HG02588 (cell line): ENCODE measurements around the gene BICD1.
A peak's percentile ranks its signal among the peaks of the same experiment; 100 is the strongest.

Source experiments
- ATAC-seq: cut with Tn5 transposase; IDR thresholded peaks from one replicate; pipeline ENCODE4 v1.9.1; 2021; ENCODE audit warnings: mild to moderate bottlenecking, moderate library complexity; ENCODE audit not compliant: unreplicated experiment

The BICD1 gene

DNA sequence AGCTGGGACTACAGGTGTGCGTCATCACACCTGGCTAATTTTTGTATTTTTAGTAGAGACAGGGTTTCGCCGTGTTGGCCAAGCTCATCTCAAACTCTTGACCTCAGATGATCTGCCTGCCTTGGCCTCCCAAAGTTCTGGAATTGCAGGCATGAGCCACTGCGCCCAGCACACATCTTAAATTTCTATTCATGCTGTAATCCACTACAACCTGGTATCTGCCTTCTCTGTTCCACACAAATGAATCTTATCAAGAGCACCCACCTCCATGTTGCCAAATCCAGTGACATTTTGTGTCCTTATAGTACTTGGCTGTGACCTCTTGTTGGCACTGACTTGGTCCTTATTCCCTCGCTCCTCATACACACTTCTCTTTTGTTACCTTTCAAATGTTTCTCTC is 5.8 kb upstream of the BICD1 start:
- ATAC-seq, result no peak

DNA sequence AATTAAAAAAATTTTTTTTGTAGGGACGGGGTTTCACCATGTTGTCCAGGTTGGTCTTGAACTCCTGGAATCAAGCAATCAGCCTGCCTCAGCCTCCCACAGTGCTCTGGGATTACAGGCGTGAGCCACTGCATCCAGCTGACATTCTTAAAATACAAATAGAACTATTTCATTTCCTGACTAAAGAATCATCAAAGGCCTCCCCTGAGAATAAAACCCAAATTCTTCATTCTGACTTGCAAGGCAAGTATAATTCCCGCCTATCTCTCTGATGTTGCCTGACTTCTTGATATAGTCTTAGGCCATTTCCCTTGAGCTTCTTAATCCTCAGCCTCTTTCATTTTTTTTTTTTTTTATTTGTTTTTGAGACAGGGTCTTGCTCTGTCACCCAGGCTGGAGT is 4.4 kb upstream of the BICD1 start:
- no peak for ATAC-seq

DNA sequence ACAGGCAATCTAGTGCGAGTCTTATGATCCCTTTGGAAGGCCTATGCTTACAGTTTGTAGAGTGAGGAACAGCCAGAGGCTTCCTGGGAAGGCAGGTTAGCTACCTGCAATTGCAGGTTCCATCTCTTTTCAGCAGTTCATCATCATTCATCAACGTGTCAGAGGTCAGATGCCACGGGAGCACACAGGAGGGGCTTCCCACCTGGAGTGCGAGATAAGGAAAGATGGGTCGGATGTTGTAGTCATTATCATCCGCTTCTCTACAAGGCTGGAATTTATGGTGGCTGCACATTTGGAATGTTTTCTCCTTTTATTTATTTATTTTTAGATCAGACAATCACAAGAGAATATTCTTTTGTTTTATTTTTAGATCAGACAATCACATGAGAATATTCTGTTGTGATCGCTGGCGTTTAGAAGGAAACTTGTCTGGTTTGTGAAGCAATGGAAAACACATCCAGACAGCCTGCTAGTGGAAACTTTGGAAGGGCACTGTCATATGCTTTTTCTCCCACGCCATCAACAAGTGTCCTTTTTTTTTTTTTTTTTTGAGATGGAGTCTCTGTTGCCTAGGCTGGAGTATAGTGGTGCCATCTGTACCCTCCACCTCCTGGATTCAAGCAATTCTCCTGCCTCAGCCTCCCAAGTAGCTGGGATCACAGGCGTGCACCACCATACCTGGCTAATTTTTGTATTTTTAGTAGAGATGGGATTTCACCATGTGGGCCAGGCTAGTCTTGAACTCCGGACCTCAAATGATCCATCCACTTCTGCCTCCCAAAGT is 1.9 kb upstream of the BICD1 start:
- ATAC-seq, result no peak

DNA sequence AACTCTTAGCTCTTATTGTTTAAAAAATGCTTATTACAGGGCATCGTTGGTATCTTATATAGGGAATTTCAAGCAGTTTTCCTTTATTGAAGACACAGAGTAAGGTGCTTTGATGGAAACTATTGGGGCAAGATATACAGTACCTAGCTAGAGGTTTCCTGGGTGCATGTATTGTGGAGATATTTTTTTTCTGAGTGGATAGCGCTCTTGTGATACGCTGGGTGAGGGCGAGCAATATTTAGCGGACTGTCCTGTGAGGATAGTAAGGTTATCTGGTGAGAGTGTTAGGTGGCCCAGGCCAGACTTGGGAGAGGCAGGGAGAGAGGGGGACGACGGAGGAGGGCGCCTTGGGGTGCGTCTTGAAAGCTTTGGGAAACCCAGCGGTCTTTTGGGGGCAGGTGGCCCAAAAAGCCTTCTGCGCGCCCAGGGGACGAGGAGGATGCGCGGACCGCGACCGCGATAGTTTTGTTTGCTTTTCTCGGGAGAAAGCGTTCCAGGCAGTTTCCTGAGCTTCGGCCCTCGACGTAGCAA is 596 bp upstream of the BICD1 start:
- ATAC-seq, result no peak

DNA sequence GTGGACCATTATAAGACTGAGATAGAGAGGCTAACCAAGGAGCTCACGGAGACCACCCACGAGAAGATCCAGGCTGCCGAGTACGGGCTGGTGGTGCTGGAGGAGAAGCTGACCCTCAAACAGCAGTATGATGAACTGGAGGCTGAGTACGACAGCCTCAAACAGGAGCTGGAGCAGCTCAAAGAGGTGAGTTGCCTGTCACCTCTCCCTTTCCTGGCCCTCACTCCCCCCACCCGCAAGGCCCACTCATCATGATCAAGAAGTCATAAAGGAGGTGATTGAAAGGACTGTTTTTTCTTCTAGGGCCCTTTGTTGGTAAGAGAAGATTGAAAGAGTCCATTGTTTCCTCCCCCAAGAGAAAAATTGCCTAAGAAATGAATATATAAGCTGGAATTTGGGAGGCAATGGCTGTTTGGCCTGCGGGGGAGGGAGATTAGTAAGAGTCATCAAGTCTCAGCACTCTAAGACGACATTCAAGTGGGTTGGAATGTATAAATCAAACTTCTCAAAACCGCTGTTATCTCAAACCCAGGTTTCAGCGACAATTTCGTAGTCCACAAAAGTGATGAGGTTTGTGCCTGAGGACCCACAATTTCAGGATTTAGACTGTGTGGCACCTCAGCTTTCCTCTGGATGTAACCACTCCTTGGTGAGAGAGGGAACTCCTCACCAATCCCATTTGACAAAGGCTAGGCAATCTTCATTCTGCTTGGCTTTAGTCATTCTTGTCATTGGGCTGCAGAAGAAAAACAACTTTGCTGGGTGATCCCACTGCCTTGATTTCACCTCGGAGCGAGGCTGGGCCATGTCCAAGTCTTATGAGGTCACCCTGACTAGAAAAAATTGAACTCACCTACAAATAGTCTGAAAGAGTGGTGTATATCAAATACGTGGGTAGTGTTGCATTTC is 966 bp downstream of the BICD1 start:
- ATAC-seq, result peak; percentile 12

DNA sequence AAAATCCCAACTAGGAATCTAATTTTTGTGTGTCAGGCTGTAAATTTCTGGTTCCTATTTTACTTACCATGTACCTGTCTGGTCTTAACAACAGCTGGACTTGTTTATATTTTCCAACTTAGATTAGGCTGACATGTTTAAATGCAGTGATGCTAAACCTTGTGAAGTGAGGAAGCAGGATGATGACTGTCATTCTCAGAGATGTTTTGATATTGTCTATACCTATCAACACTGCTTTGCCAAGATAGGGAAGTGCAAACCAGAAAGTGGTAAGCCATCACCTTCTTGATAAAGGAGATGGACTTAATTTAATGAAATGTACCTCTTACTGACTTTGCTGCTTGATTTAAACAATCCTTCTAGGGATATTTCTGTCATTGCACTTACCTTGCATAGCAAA is 2.1 kb downstream of the BICD1 start:
- no peak for ATAC-seq

DNA sequence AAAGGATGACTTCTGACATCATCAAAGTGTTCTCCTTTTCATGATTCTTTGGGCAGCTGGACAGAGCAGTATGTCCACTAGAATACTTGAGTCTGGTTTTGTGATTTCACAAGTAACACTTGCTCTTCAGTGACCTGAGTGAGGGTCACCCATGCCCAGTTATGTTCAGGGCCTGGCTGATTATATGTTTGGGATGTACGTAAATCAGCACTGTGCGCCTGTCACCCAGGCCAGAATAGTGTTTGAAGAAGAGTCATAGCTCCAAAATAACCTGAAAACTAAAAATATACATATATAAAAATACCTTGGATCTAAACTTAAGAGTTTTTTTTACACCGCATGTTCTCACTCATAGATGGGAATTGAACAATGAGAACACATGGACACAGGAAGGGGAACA is 3.8 kb downstream of the BICD1 start:
- ATAC-seq, result no peak

DNA sequence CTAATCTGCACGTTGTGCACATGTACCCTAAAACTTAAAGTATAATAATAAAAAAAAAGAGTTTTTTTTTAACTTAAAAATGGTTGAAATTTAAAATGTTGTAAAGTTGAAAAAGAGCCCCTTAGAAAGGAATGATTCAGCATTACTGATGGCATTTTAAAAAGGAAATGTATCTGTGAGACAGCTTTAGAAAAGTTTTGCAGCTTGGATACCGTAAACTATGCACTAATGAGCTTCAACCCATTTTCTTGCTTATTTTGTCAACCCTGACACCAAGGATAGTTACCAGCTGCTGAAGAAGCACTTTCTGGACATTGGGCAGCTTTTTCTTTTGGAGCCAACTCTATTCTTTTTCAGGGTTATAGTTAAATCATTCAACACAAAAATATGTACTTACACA is 4.3 kb downstream of the BICD1 start:
- no peak for ATAC-seq

DNA sequence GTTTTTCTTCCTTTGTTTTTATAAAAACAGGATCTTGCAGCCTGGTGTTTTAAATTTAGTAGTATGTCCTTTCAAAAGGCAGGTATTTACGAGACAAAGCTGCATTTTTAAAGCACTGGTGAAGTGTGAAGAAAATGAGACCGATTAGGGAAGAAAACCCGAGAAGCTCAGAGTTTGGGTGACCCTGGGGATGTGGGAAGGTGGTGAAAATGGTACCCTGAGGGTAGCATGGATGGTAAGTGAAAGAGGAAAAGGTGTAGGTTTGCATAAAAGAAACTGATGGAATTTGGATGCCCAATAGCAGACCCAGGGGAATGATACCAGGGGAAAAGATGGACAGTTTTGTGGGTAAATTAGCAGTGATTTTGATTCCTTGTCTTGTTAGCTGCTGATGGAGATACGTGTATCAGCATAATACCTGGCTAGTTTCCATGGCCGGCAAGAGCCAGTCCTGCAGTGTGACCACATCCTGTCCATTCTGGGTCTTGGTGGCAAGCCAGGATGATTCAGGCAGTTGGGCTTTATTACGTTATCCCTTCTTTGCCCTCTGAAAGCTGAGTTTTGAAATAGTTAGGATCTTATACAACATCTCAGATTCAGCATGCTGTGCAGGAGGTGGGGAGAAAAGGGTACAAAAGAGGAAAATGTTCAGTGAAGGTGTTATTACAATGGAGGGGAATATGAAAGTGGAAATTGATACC is 8.9 kb downstream of the BICD1 start:
- ATAC-seq, result no peak

DNA sequence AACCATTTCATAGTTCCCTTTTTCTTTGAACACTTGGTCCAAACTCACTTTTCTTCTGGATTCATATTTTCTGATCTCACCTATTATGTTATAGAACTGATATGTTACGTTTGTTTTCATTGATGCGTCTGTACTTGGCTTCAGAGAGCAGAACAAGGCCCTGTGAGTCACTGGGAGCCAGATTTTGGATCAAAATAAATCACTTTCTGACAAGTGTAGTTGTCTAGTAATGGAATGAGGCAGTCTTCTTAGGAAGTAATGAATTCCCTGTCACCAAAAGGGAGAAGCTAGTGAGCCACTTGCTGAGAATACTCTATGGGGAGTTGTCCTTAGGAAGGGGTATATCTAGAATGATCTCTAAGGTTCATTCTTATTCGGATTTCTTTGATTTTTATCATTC is 10.2 kb downstream of the BICD1 start:
- ATAC-seq, result no peak

DNA sequence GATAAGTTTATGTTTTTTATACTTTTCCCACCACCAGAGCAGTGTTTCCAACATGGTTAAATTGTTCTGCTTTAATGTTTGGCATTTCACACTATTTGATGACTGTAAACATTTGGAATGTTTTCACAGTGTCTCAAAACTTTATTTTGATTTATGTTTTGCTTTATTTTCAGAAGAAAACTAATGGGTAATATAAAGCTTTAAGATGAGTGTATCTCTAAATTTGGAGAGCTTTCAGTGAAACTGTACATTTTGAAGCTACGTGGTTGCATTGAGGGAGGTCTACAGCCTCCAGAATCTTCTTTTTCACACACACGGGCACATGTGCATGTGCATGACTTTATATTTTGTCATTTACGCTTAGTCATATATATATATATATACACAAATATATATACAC is 10.7 kb downstream of the BICD1 start:
- no peak for ATAC-seq

DNA sequence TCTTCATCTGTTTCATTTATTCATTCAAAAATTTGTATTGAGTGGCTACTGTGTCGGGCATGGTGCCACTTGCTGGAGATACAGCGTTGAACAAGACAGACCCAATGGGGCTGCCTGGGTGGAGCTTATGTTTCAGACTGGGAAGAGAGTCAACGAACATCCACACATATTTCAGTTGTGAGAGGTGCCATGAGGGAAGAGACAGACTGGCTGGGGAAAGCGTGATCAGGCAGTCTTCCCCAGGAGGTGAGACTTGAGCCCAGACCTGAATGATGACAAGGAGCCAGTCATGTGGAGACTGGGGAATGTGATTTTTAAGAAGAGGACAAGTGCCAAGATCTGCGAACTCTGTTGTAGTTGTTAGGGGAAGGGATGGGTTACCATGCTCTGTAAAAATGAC is 12.2 kb downstream of the BICD1 start:
- no peak for ATAC-seq

DNA sequence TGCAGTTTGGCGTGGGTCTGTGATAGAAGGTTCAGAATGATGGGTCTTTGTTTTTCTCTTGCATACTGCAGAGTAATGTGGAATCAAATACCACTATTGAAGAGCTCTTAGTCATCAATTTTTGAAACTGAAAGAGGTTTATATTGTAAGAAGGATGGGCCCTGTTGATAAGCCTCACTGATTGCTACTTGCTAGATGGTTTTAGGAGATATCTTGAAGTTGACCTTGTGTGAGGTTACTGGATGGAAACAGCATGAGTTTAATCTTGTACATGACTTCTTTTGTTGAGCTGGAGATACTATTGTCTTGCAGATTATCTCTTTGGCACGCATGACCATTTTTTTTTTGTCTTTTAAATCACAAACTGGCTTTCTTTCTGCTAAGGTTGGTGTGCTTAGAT is 13.8 kb downstream of the BICD1 start:
- ATAC-seq, result peak; percentile 56

DNA sequence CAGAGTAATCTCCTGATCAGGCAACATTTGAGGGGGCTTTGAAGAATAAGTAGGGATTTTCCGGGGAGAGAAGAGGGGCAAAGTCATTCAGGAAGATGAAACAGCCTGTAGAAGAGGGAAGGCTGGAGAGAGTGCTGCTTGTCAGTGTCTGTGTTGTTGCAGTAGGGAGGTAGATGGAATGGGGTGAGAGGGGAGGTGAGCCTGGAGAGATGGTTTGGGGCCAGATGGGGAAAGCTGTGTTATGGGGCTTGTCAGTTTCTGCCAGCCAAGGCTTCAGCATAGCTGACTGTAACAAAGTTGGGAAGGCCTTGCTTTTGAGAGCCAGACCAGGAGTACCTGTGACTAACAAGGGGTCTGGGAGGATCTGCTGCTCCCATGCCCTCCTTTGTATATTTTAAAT is 18.0 kb downstream of the BICD1 start:
- ATAC-seq, result no peak

DNA sequence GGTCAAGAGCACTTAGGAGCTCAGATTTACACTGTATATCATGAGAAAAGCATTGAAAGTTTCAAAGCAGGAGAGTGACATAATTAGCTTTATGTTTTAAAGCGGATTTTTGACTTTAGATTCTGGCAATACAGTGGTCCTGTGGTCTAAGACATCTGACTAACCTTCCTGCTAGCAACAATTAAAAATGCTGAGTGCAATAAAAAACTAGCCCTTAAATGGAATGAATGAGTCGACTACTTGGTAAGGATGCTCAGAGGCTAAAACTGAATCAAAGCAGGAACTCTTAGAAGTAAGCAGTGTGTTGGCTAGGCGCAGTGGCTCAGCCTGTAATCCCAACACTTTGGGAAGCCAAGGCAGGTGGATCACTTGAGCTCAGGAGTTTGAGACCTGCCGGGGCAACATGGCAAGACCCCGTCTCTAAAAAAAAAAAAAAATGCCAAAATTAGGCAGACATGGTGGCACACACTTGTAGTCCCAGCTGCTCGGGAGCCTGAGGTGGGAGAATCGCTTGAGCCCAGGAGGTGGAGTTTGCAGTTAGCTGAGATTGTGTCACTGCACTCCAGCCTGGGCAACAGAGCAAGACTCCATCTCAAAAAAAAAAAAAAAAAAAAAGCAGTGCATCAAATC is 18.9 kb downstream of the BICD1 start:
- no peak for ATAC-seq

DNA sequence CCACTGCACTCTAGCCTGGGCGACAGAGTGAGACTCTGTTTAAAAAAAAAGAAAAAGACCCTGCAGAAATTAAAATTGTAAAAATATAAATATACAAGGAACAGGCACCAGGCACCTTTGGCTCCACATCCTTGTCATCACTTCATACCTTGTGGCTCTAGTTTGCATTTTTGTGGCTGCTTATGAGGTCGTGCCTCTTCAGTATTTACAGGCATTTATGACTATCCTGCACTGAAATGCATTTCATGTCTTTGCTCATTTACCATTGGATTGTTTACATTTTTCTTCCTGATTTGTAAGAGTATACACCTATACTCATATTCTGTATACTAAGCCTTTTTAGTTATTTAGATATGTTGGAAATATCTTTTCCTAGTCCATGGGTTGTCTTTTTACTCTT is 20.1 kb downstream of the BICD1 start:
- no peak for ATAC-seq

DNA sequence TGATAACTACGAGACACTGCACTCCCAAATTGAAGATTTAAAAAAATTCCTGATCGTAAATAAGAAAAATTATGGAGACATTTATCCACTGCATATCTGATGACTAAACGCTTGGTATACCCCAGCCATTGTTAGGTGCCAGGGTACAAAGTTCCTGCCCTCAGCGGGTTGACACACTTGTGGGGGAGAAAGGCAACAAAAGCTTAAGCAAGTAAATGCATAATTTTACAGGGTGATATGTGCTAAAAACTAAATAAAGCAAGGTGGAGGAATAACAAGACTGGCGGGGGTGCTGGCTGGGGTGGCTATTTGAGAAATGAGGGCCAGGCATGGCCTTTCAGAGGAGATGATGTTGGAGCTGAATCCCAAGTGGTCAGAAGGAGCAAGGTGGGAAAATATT is 25.0 kb downstream of the BICD1 start:
- no peak for ATAC-seq

DNA sequence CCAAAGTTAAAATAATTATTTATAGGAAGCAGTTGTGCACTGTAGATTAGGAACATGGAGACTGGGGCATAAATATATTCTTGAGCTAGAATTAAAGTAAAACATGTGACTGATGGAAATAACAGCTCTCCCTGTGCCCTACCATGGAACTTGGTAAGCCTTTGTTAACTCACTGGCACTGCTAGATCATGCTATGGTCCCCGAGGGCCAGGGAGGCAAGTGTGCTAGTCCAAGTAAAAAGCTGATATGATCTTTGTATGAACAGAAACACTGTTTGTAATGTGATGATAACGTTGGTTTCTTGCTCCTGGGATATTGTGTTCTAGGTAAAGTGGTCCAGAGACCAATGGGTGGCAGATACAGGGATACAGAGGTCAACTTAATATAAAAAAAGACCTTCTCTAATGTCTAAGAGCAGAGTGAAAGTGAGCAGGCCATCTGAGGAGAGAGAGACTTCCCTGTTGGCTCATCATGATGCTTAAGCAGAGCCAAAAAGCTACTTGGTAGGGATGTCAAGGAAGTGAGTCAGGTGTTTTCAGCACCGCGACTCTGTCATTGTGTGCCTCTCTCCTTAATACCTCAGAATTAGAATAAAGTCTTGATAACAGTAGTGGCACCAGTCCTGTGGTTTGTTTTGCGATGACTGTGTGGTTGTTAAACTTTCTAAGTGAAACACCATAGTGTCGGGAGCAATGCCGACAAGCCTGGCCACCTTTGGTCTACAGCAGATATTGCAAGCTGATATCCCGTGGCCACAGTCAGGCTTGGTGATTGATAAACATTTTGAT is 27.6 kb downstream of the BICD1 start:
- ATAC-seq, result peak; percentile 72

DNA sequence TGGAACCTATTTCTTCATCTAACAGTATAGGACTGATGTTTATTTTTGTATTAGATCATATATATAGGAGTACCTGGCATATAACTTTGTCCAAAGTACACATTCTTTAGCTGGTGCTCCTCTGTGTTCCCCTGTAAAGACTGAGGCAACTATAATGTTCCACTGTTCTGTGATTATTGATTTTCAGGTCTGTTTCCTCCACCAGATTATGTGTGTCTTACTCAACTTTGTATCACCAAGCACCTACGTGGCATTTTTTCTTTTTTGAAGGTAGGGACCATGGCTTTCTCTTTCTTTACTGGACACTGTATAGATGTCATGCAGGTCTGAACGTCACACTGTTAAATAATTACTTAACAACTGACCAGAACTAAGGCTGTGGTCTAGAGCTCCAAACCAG is 29.3 kb downstream of the BICD1 start:
- ATAC-seq, result no peak

DNA sequence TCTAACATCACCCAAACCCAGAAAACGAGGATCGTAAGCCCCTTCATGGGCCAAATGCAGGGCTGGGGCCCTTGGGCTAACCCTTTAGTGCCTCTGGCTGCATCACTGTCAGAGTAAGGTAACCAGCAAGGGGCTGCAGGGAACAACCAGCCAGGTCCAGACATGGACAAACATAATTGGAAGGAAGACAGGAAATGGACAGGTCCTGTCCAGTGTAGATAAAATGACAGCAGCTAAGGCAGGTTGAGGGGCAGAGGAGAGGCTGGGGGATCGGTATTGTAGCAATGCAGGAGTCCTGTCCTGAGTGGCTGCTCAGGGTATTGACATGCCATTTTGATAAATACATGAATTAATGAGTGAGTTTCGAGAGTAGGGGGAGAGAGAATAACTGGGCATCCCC is 29.8 kb downstream of the BICD1 start:
- ATAC-seq, result no peak
